Mucosa of stomach (tissue), 1 donor: Measurements from ENCODE around the gene PHAF1.

ENCODE experiments used
- H3K27me3 ChIP-seq: one replicate; pipeline ENCODE4 v1.7.0; 2013; ENCODE audit warnings: mild to moderate bottlenecking, low read length; ENCODE audit not compliant: control insufficient read depth, insufficient read depth
- H3K36me3 ChIP-seq: one replicate; pipeline ENCODE4 v1.7.0; 2013; ENCODE audit warnings: low read length; ENCODE audit not compliant: control insufficient read depth, insufficient read depth
- H3K4me1 ChIP-seq: one replicate; pipeline ENCODE4 v1.7.0; 2013; ENCODE audit warnings: mild to moderate bottlenecking, low read length; ENCODE audit not compliant: control insufficient read depth, insufficient read depth
- H3K4me3 ChIP-seq: one replicate; pipeline ENCODE4 v1.7.0; 2013; ENCODE audit warnings: low read length
- H3K9ac ChIP-seq: one replicate; pipeline ENCODE4 v1.7.0; 2013; ENCODE audit warnings: mild to moderate bottlenecking, low read length, moderate library complexity
- H3K9me3 ChIP-seq: one replicate; pipeline ENCODE4 v1.7.0; 2013; ENCODE audit warnings: mild to moderate bottlenecking, low read length, moderate library complexity; ENCODE audit not compliant: control insufficient read depth
- donor health status: Pancreatic carcinoma.

Gene PHAF1

DNA sequence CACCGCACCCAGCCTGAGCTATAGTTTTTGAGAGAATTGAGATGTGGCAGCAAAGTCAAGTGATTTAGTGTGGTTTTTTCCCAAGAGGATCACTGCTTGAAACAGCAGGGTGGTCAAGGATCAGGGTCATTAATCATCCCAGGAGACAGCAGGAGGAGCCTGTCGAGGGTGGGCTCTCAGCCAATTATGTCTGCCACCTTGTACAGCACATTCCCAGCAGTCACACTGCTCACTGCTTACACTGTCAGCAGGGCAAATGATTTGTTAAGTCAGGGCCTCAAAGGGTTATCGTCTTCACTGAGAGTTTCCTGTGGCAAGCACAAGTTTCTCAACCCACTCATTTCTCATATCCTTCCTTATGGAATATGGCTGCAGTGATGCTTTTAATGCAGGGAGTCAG, 27.9 kb downstream of the PHAF1 start:
- Histone ChIP-seq H3K4me3 (no peak overlapping the region), H3K9me3 (no peaks in the 10 kb centered on the region), H3K36me3 (peaks cover 22% of the 10 kb centered on the region), H3K27me3 (no peaks in the 10 kb centered on the region), H3K9ac (no peak overlapping the region), H3K4me1 (no peaks in the 10 kb centered on the region)

DNA sequence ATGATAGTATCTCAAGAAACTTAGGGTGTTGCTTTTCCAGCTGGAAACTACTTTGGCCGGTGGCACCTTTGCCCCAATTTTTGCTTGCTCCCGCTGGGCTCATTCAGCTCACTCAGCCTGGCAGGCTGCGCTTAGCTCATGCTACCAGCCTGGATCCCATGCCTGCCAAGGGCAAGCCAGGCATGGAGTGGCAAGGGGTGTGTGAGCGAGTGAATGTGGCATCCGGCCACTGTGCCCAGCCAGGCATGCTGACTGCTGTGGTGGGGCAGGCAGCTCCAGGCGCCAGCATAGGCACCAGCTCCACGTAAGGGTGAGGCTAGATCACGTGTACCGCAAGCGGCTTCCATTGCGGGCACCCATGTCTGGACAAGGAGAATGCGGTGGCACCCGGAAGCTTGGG, 31.6 kb downstream of the PHAF1 start:
- no peak overlapping the region for H3K9ac ChIP-seq
- no peaks in the 10 kb centered on the region for H3K9me3 ChIP-seq
- H3K36me3 ChIP-seq, result peaks cover 22% of the 10 kb centered on the region
- H3K27me3 ChIP-seq, result no peaks in the 10 kb centered on the region
- H3K4me3 ChIP-seq, result no peak overlapping the region
- no peaks in the 10 kb centered on the region for H3K4me1 ChIP-seq

DNA sequence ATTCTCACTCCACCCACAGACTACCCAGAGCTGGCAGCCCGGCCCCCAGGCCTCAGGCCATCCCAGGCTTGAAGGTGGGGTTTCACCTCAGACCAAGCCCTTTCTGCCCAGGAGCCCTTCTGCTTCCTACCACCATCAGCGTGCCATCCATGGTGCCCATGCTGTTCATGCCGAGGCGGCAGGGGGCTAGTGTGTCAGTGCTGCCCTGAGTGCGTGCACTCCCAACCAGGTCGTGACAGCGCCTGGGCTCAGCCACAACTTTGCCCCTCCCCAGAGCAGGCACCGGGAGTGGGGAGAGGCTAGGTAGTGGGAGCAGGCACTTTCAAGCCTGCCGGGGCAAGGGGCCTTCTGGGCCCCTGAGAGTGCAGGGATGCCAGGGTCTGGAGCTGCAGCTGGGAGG, 32.6 kb downstream of the PHAF1 start:
- no peaks in the 10 kb centered on the region for H3K9me3 ChIP-seq
- no peaks in the 10 kb centered on the region for H3K27me3 ChIP-seq
- H3K4me3 ChIP-seq, result no peak overlapping the region
- H3K36me3 ChIP-seq, result peaks cover 22% of the 10 kb centered on the region
- H3K4me1 ChIP-seq, result no peaks in the 10 kb centered on the region
- H3K9ac ChIP-seq, result no peak overlapping the region

DNA sequence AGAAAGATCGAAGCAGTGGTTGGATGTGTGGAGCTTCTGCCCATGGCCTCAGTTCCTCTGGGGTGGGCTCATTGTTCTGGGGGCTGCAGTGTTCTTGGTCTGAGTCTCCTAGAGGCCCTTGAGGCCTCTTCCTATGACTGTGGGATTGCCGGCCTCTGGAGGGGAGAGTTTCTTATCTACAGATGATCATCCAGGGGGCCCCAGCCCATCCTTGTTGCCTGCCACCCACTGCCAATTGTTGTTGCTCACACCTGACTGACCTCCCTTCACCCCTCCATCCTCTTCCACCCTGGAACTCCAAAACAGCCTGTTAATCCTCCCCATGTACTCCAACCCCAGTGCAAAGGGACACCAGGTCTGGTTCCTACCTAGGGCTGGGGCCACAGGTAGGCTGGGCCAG, 35.2 kb downstream of the PHAF1 start:
- Histone ChIP-seq H3K9ac (no peak overlapping the region), H3K4me1 (no peaks in the 10 kb centered on the region), H3K9me3 (no peaks in the 10 kb centered on the region), H3K36me3 (peaks cover 22% of the 10 kb centered on the region), H3K4me3 (no peak overlapping the region), H3K27me3 (no peaks in the 10 kb centered on the region)

DNA sequence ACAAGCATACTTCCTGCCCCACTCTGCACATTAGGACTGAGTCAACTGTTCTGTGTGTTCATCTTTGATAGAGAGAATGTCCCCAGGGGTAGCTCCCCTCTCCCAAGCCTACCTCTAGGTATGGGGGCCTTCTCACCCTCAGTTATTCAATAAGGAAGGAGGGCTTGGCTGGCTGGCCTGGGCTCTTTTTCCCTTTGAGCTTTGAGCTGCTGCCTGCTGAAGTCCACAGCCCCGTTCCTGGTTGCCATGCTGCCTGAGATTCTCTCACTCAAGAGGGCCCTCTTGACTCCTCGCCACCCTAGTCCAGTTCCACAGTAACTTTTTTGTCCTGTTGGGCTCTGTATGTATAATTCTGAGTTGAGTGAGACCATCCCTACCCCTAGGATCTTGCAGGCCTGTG, 36.0 kb downstream of the PHAF1 start:
- no peak overlapping the region for H3K9ac ChIP-seq
- H3K9me3 ChIP-seq, result no peaks in the 10 kb centered on the region
- H3K4me3 ChIP-seq, result no peak overlapping the region
- H3K27me3 ChIP-seq, result no peaks in the 10 kb centered on the region
- peaks cover under 1% of the 10 kb centered on the region for H3K4me1 ChIP-seq
- H3K36me3 ChIP-seq, result peaks cover 17% of the 10 kb centered on the region

DNA sequence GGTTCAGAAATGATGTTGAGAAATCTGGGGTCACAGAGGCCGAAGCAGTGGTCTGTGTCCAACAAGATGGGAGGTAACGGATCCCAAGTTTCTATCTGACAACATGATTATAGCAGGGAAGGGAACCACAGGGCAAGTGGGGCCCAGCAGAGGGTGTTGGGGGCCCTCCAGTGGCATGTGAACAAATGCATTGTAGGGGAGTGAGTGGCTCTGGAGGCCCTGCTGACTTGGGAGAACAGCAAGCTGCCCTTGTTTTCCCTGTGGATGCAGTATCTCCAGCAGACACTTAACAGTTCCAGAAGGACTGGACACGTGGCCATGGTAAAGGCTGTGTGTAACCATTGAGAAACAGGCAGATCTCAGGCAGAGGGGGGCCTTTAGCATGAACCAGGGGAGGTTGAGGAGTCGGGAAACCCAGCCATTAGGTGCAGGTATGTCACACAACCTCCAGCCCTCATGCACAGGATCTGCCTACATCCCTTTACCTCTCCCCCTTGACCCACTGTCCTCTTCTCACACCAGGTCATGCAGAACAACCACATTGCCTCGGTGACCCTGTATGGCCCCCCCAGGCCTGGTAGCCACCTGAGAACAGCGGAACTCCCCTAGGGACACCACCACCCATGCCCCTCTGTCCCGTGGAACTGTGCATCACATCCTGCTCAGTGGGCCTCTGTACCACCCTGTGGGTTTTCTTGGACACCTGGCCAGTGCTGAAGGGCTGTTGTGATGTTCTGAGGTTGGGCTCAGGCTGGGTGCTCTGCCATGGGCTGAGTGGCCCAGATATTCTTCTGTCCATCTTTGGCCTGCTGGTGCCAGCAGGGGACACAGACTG, 37.0 kb downstream of the PHAF1 start:
- no peak overlapping the region for H3K9ac ChIP-seq
- no peak overlapping the region for H3K4me3 ChIP-seq
- peaks cover 10% of the 10 kb centered on the region for H3K4me1 ChIP-seq
- peaks cover 16% of the 10 kb centered on the region for H3K36me3 ChIP-seq
- no peaks in the 10 kb centered on the region for H3K27me3 ChIP-seq
- no peaks in the 10 kb centered on the region for H3K9me3 ChIP-seq

DNA sequence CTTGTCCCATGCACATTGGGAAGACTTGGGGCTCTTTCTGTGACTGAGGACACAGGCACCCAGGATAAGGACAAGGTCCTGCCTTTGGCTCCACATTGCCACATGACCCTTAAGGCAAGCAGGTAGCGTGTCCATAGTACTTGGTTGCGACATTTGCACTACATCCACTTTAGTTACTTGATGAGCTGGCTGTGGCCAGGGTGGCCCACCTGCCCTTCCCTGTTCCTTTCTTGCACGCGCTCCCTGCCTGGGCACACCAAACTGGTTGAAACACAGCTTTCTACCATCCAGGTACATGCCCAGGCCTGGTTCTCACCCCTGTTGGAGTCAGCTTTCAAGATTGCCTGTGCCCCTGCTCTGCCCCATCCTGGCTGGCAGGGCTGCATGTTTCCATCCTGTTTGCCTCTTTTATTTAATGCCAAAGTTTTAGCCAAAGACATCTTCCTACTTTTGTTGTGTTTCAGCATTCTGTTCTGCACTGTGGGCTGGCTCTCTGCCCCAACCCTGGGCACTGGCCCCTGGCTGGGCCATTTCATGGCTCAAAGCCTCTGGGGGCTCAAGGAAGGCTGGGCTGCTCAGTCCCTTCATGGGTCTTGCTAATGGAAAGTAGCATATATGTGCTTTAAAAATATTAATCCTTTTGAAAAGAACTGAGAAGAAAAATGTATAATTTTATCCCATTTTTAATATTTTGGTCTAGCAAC, 37.8 kb downstream of the PHAF1 start:
- peaks cover 12% of the 10 kb centered on the region for H3K36me3 ChIP-seq
- H3K4me3 ChIP-seq, result no peak overlapping the region
- no peaks in the 10 kb centered on the region for H3K27me3 ChIP-seq
- no peak overlapping the region for H3K9ac ChIP-seq
- no peaks in the 10 kb centered on the region for H3K9me3 ChIP-seq
- peaks cover 10% of the 10 kb centered on the region for H3K4me1 ChIP-seq

DNA sequence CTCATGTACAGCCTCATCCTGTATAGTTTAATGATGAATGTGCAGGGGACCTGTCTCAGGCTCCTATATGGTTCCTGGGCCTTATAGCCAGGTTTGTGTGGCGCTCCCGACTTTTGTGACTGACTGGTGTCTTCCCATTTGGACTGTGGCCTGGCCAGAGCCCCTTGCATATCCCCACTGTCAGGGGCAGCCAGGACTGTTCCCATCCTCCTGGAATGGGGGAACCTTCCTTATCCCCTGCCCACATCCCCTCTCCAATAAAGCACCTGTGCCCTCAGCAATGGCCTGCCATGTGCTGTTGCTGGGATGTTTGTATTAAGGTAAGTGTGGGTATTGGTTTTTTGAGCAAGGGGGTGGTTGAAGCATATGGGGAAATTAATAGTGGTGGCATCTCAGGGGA, 38.5 kb downstream of the PHAF1 start:
- no peaks in the 10 kb centered on the region for H3K27me3 ChIP-seq
- H3K9me3 ChIP-seq, result no peaks in the 10 kb centered on the region
- H3K9ac ChIP-seq, result no peak overlapping the region
- H3K4me3 ChIP-seq, result no peak overlapping the region
- peaks cover 10% of the 10 kb centered on the region for H3K4me1 ChIP-seq
- H3K36me3 ChIP-seq, result peaks cover 12% of the 10 kb centered on the region

DNA sequence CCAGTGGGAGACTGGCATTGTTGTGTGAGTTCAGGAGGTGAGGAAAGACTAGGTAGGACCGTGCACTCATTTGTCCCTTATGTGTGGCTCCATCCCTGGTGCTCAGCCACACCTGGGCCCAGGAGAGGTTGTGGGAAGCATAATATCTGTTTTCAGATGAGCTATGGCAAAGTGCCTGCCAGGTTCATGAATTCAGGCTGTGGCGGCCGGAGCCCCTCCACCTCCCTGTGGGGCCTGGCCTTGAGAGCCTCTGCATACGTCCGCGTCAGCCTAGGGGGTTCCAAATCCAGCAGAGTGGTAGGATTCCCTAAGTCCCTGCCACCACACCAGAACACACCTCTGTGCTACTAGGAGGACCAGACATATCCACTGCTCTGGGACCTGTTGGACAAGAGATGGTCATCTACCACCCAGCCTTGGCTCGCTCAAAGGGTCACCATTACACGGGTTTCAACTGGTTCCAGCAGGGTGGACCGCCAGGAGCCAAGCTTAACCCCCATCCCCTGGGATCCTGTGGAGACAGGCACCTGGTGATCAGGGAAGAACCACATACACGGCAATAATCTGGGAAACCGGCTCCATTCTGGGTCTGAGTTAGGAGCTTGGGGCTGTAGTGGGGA, 39.0 kb downstream of the PHAF1 start:
- H3K27me3 ChIP-seq, result no peaks in the 10 kb centered on the region
- H3K9me3 ChIP-seq, result no peaks in the 10 kb centered on the region
- H3K4me1 ChIP-seq, result peaks cover 10% of the 10 kb centered on the region
- peaks cover 12% of the 10 kb centered on the region for H3K36me3 ChIP-seq
- no peak overlapping the region for H3K4me3 ChIP-seq
- H3K9ac ChIP-seq, result no peak overlapping the region

DNA sequence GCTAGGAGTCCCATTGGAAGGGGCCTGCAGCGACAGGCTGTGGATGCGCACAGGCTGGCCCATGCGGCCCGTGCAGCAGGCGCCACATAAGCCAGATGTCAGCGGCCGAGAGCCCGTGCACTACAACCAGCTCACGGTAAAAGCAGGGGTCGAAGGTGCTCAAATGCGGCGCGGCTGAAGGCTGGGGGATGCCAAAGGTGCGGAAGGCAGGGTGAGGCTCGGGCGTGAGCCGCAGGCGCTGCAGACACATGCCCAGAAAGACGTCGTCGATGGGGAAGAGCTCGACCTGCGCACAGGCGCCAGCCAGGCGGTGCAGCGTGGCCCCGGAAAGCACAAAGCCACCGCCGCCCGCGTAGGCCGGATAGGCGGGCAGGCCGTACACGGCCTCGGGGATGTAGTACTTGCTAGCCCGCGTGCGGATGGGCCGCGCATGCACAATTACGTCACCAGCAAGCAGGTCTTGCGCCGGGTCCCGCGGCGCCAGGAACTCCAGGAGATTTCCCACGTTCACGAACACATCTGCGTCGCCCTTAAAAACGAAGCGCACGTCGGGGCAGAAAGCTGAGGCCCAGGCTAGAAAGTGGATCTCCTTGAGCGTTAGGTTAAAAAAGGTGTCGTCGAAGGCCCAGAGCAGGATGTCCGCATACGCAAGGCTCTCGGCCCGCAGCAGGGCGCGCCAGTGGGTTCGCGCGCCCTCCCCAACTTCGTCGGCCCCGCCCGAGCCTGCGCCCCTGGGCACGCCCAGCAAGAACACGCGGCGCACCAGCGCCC, 39.7 kb downstream of the PHAF1 start:
- peaks cover 10% of the 10 kb centered on the region for H3K4me1 ChIP-seq
- no peak overlapping the region for H3K4me3 ChIP-seq
- H3K9ac ChIP-seq, result no peak overlapping the region
- peaks cover 9% of the 10 kb centered on the region for H3K36me3 ChIP-seq
- no peaks in the 10 kb centered on the region for H3K27me3 ChIP-seq
- H3K9me3 ChIP-seq, result no peaks in the 10 kb centered on the region

DNA sequence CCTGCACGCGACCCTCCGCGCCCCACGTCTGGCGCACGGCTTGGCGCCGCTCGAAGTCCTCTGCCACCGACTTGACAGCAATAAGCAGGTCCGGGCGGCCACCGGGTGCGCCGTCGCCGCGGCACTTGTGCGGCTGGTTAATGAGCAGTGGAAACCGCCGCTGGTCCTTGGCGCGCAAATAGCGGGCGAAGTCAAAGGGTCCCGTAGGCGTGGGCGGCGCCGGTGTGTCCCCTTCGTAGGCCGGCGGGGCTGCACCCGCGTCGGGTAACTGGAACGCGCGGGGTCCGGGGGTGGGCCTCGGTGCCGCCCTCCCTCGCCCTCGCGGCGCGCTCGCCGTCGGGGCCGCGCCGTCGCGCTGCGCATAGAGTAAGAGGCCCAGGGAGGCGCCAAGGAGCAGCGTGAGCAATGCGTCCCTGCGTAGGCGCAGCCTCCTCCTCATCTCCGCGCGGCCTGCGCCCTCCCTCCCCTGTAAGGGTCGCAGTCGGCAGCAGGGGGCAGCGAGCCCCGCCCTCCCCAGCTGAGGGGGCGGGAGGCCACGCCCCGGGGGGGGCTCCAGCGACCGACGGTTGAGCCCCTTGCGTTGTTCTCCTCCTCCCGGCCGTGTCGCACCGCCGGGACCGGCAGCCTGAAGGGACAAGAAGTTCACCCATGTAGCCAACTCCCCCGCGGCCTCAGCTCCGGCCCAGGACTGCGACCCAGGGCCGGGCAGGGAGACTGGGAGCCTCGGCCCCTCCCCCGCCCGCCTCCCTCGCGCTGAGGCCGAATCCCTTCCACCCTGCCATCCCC, 40.5 kb downstream of the PHAF1 start:
- Histone ChIP-seq H3K27me3 (no peaks in the 10 kb centered on the region), H3K9ac (peak overlapping the region; percentile 72), H3K9me3 (no peaks in the 10 kb centered on the region), H3K4me1 (peaks cover 10% of the 10 kb centered on the region), H3K4me3 (peak overlapping the region; percentile 57), H3K36me3 (peaks cover 4% of the 10 kb centered on the region)
